Retinal pigment epithelial cell (primary cell): ENCODE measurements around the gene DOK5.

Experiments
- DNase-seq: peaks from one replicate; pipeline ENCODE4 v3.0.0-alpha.2; 2010; ENCODE audit warnings: low read depth
- H3K4me3 ChIP-seq: 2 replicates; pipeline ENCODE4 v1.5.1; 2011; ENCODE audit warnings: mild to moderate bottlenecking, low read length, control low read depth, moderate library complexity
- TF ChIP-seq, protein P1 (sequence below): conservative IDR thresholded peaks from 2 replicates; pipeline ENCODE4 v1.5.1; 2011; ENCODE audit warnings: low read depth, low read length, control low read depth, inconsistent platforms

The DOK5 gene

GRCh38 chr20:54698373-54698772 is 223.0 kb downstream of the DOK5 start:
- H3K4me3 ChIP-seq: no peak overlapping the region
- TF ChIP-seq, protein P1, sequence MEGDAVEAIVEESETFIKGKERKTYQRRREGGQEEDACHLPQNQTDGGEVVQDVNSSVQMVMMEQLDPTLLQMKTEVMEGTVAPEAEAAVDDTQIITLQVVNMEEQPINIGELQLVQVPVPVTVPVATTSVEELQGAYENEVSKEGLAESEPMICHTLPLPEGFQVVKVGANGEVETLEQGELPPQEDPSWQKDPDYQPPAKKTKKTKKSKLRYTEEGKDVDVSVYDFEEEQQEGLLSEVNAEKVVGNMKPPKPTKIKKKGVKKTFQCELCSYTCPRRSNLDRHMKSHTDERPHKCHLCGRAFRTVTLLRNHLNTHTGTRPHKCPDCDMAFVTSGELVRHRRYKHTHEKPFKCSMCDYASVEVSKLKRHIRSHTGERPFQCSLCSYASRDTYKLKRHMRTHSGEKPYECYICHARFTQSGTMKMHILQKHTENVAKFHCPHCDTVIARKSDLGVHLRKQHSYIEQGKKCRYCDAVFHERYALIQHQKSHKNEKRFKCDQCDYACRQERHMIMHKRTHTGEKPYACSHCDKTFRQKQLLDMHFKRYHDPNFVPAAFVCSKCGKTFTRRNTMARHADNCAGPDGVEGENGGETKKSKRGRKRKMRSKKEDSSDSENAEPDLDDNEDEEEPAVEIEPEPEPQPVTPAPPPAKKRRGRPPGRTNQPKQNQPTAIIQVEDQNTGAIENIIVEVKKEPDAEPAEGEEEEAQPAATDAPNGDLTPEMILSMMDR: no peak
- DNase-seq: no peak
